Skeletal muscle tissue (tissue), 4 donors: ENCODE data around the gene ATG9A. TPM values are rescaled to one million over a fixed set of nuclear protein-coding genes. Genes with fewer than 3 reads are reported as not detected.
A peak's percentile ranks its signal among the peaks of the same experiment; 100 is the strongest.

Experiments used
- H3K27ac ChIP-seq: one replicate; pipeline ENCODE4 v1.7.0; 2013; ENCODE audit warnings: mild to moderate bottlenecking, low read depth, low read length, inconsistent platforms
- H3K27me3 ChIP-seq, 3 donors: one replicate each; pipeline ENCODE4 v1.7.0; 2013; ENCODE audit warnings: low read length in 3 of 3; ENCODE audit not compliant: control insufficient read depth in 3 of 3, insufficient read depth in 3 of 3
- H3K36me3 ChIP-seq, 3 donors: one replicate each; pipeline ENCODE4 v1.7.0; 2013; ENCODE audit warnings: low read length in 3 of 3; ENCODE audit not compliant: control insufficient read depth in 3 of 3, insufficient read depth in 3 of 3
- H3K4me1 ChIP-seq, 3 donors: one replicate each; pipeline ENCODE4 v1.7.0; 2013; ENCODE audit warnings: low read length in 3 of 3, mild to moderate bottlenecking in 3 of 3; ENCODE audit not compliant: control insufficient read depth in 3 of 3, insufficient read depth in 3 of 3
- H3K4me3 ChIP-seq, 3 donors: one replicate each; pipeline ENCODE4 v1.7.0; 2013; ENCODE audit warnings: low read length in 3 of 3
- H3K9ac ChIP-seq, 3 donors: one replicate each; pipeline ENCODE4 v1.7.0; 2013; ENCODE audit warnings: low read length in 3 of 3, mild to moderate bottlenecking in 3 of 3, moderate library complexity in 2 of 3, low read depth in 1 of 3
- H3K9me3 ChIP-seq, 3 donors: one replicate each; pipeline ENCODE4 v1.7.0; 2013; ENCODE audit warnings: low read length in 3 of 3; ENCODE audit not compliant: control insufficient read depth in 3 of 3
- total RNA-seq: library from RNA; depleted of rRNA; stranded (reverse); fragments of >200 nt; gene quantifications from one replicate; pipeline ENCODE4 v1.2.3, GENCODE V29; 2014
- donor health status: Osteomylitis.

Gene ATG9A
- total RNA-seq, 1 donor from 2014 or later = 16.7 TPM

GRCh38 chr2:219225350-219225749 lies 4.1 kb downstream of the ATG9A start:
- H3K36me3 ChIP-seq = peaks cover 58 to 62% (median 61%) of the 10 kb centered on the region in 3 donors

DNA sequence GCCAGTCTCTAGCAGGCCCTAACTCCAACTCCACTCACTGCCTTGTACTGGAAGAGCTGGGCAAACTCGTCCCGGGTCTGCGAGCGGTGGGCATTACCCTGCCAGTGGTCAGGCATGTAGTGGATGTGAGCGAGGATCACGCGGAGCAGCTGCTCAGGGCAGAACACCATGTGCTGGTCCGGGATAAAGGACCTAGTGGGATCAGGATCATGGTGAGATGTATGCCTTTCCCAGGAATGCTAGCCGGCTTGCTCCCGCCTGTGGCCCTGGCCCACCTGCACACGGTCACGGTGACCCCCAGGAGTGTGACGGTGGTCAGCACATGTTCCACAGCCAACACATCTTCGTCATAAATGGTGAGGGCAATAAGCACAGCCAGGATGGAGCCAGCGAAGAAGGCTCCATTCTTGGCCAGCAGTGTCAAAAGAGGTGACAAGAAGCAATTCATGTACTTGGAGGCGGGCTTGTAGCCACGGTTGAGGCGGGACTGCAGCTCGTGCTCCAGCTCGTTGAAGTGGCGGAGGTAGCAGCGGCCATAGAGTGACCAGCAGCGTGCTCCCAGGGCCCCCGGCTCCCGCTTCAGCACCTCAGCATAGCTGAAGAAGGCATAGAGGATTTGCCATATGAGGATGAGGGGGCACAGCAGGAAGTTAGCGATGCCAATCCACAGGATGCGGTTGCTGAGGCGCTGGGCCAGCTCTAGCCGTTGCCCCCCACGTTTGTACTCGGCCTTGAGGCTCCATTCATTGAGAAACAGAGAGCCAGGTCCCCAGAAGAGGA lies 5.4 kb downstream of the ATG9A start:
- no peaks in the 10 kb centered on the region for H3K9me3 ChIP-seq

More at GRCh38 chr2:219225350-219225749, 4.1 kb downstream of the ATG9A start:
- Histone ChIP-seq H3K4me1 (peaks cover 18 to 30% (median 19%) of the 10 kb centered on the region in 3 donors), H3K27ac (no peak overlapping the region), H3K9me3 (no peaks in the 10 kb centered on the region), H3K27me3 (no peaks in the 10 kb centered on the region), H3K4me3 (no peak overlapping the region), H3K9ac (no peak overlapping the region)

GRCh38 chr2:219221957-219222518 lies 7.4 kb downstream of the ATG9A start:
- H3K9ac ChIP-seq = peak overlapping the region in 1 of 3 donors; percentile 25
- no peaks in the 10 kb centered on the region for H3K9me3 ChIP-seq
- no peaks in the 10 kb centered on the region for H3K27me3 ChIP-seq
- peaks cover 58 to 69% (median 69%) of the 10 kb centered on the region in 3 donors for H3K36me3 ChIP-seq
- H3K4me1 ChIP-seq = peaks cover 27 to 36% (median 27%) of the 10 kb centered on the region in 3 donors
- no peak overlapping the region for H3K4me3 ChIP-seq
- H3K27ac ChIP-seq = no peak overlapping the region

More for the DNA sequence above, 5.4 kb downstream of the ATG9A start:
- Histone ChIP-seq H3K4me3 (no peak overlapping the region), H3K27me3 (no peaks in the 10 kb centered on the region), H3K36me3 (peaks cover 65 to 69% (median 69%) of the 10 kb centered on the region in 3 donors), H3K4me1 (peaks cover 28 to 37% (median 30%) of the 10 kb centered on the region in 3 donors), H3K27ac (no peak overlapping the region), H3K9ac (peak overlapping the region in 1 of 3 donors; percentile 1)

- Histone ChIP-seq H3K36me3 (peaks cover 63 to 70% (median 65%) of the 10 kb centered on the region in 3 donors), H3K4me1 (peaks cover 32 to 48% (median 35%) of the 10 kb centered on the region in 3 donors)
Measured at GRCh38 chr2:219220652-219221402, 8.6 kb downstream of the ATG9A start.

DNA sequence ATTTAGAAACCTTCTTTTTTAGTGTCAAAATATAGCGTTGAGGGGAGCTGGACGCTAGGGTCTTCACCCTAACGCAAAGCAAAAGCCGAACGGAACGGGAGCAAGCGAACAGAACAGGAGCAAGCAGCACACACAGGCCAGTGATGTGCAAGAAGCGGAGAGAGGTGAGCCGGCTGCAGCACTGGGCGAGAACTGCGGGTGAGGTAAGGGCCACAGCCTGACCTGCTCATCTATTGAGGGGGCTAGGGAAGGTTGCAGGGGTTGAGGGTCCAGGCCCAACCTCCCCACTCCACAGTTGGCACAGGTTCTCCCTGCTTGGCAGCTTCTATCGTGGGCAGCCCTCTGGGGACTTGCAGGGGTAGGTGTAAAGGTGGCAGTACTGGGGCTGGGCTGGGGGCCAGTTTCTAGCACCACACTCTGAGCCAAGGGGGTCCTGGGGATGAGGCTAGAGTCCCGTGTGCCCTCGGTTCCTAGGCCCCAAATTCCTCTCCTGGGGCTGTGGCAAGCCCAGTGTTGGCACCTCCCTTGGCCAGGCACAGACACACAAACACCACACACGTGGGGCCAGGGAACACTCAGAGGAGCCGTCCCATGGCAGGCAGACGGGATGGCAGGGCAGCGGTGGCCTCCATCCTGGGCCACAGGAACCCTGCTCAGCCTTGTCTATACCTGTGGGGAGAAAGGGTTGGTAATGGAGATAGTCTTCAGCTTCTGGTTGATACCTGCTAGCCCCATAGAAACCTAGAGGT lies 9.5 kb downstream of the ATG9A start:
- peaks cover 57 to 70% (median 65%) of the 10 kb centered on the region in 3 donors for H3K36me3 ChIP-seq
- peak overlapping the region in 2 of 3 donors; percentile 73 to 89 for H3K9ac ChIP-seq
- peak overlapping the region; percentile 93 for H3K27ac ChIP-seq
- no peaks in the 10 kb centered on the region for H3K27me3 ChIP-seq
- H3K9me3 ChIP-seq = no peaks in the 10 kb centered on the region
- peaks cover 32 to 49% (median 35%) of the 10 kb centered on the region in 3 donors for H3K4me1 ChIP-seq
- peak overlapping the region in 1 of 3 donors; percentile 79 for H3K4me3 ChIP-seq

More at GRCh38 chr2:219220652-219221402, 8.6 kb downstream of the ATG9A start:
- Histone ChIP-seq H3K9me3 (no peaks in the 10 kb centered on the region), H3K9ac (no peak overlapping the region), H3K4me3 (no peak overlapping the region), H3K27ac (no peak overlapping the region), H3K27me3 (no peaks in the 10 kb centered on the region)

GRCh38 chr2:219218732-219219701 lies 10.4 kb downstream of the ATG9A start, which contains the start of gene ABCB6:
Gene ABCB6, minus strand, starts transcription at chr2:219218958. Its CDS starts 285 bp downstream, at chr2:219218673.
- H3K36me3 ChIP-seq = peaks cover 56 to 70% (median 65%) of the 10 kb centered on the region in 3 donors
- H3K4me3 ChIP-seq = peak within 1 kb of the TSS; percentile 75 to 88 (median 79)
- no peaks in the 10 kb centered on the region for H3K9me3 ChIP-seq
- H3K9ac ChIP-seq = peak within 1 kb of the TSS; percentile 73 to 89 (median 80)
- H3K27me3 ChIP-seq = no peaks in the 10 kb centered on the region
- H3K4me1 ChIP-seq = peaks cover 32 to 49% (median 35%) of the 10 kb centered on the region in 3 donors
- peak within 1 kb of the TSS; percentile 93 for H3K27ac ChIP-seq

- H3K27ac ChIP-seq = peak overlapping the region; percentile 93
- H3K27me3 ChIP-seq = no peaks in the 10 kb centered on the region
- H3K36me3 ChIP-seq = peaks cover 56 to 70% (median 65%) of the 10 kb centered on the region in 3 donors
- H3K4me1 ChIP-seq = peaks cover 32 to 49% (median 35%) of the 10 kb centered on the region in 3 donors
- H3K4me3 ChIP-seq = peak overlapping the region; percentile 75 to 88 (median 79)
- H3K9ac ChIP-seq = peak overlapping the region; percentile 66 to 89 (median 80)
- H3K9me3 ChIP-seq = no peaks in the 10 kb centered on the region
Measured at GRCh38 chr2:219218217-219218731, 11.2 kb downstream of the ATG9A start.

- H3K4me3 ChIP-seq = no peak overlapping the region
- peak overlapping the region; percentile 93 for H3K27ac ChIP-seq
- H3K4me1 ChIP-seq = peaks cover 32 to 49% (median 35%) of the 10 kb centered on the region in 3 donors
- no peaks in the 10 kb centered on the region for H3K9me3 ChIP-seq
- H3K36me3 ChIP-seq = peaks cover 51 to 68% (median 61%) of the 10 kb centered on the region in 3 donors
- H3K27me3 ChIP-seq = no peaks in the 10 kb centered on the region
- peak overlapping the region in 1 of 3 donors; percentile 16 for H3K9ac ChIP-seq
Measured at GRCh38 chr2:219216535-219216915, 12.9 kb downstream of the ATG9A start.
